Spleen (tissue), 11 donors: ENCODE measurements around the gene CDS2. TPM values are rescaled to one million over a fixed set of nuclear protein-coding genes. Genes with fewer than 3 reads are reported as not detected.

Experiments used
- DNase-seq: peaks from one replicate; pipeline ENCODE4 v3.0.0-alpha.2; 2020
- H3K27ac ChIP-seq, 8 donors: fragments of 200-600 bp; sonication (generic) in 7 of 8; 1 replicate in 4 of 8; 2 replicates in 4 of 8; pipeline versions ENCODE4 v1.5.0 to v1.8.0; 2016 to 2021; ENCODE audit warnings: inconsistent platforms in 4 of 8, mild to moderate bottlenecking in 4 of 8, moderate library complexity in 1 of 8
- H3K27me3 ChIP-seq, 7 donors: fragments of 200-600 bp; sonication (generic) in 6 of 7; replicated peaks in 1 of 7; 1 replicate in 4 of 7; 2 replicates in 3 of 7; pipeline versions ENCODE4 v1.5.0 to v1.8.0; 2016 to 2021; ENCODE audit warnings: inconsistent platforms in 3 of 7, mild to moderate bottlenecking in 1 of 7
- H3K36me3 ChIP-seq, 6 donors: fragments of 200-600 bp; sonication (generic) in 5 of 6; 1 replicate in 4 of 6; 2 replicates in 2 of 6; pipeline versions ENCODE4 v1.5.0 to v1.8.0; 2016 to 2021; ENCODE audit warnings: inconsistent platforms in 2 of 6
- H3K4me1 ChIP-seq, 6 donors: fragments of 200-600 bp; sonication (generic) in 5 of 6; 1 replicate in 3 of 6; 2 replicates in 3 of 6; pipeline versions ENCODE4 v1.5.0 to v1.8.0; 2016 to 2021; ENCODE audit warnings: inconsistent platforms in 3 of 6
- H3K4me3 ChIP-seq, 8 donors: fragments of 200-600 bp; sonication (generic) in 7 of 8; 1 replicate in 4 of 8; 2 replicates in 4 of 8; pipeline versions ENCODE4 v1.5.0 to v1.8.0; 2016 to 2021; ENCODE audit warnings: inconsistent platforms in 4 of 8, mild to moderate bottlenecking in 4 of 8, moderate library complexity in 2 of 8
- H3K9me3 ChIP-seq, 8 donors: fragments of 200-600 bp; sonication (generic) in 7 of 8; 1 replicate in 4 of 8; 2 replicates in 4 of 8; pipeline versions ENCODE4 v1.5.0 to v1.8.0; 2016 to 2021; ENCODE audit warnings: inconsistent platforms in 4 of 8
- CTCF ChIP-seq, 11 experiments: fragments of 200-600 bp in 7 of 11; fragments of 450-650 bp in 4 of 11; sonication (generic) in 4 of 11; IDR thresholded peaks in 8 of 11; conservative IDR thresholded peaks in 3 of 11; 1 replicate in 7 of 11; 2 replicates in 4 of 11; pipeline versions ENCODE4 v1.4.0 to v1.8.0; 2016 to 2021; ENCODE audit warnings: antibody characterized with exemption in 11 of 11, inconsistent platforms in 4 of 11, mild to moderate bottlenecking in 1 of 11
- POLR2A ChIP-seq, 3 donors: fragments of 450-650 bp; IDR thresholded peaks; one replicate each; pipeline ENCODE4 v1.5.1; 2017; ENCODE audit warnings: antibody characterized with exemption in 3 of 3, mild to moderate bottlenecking in 1 of 3
- POLR2AphosphoS5 ChIP-seq, 3 donors: sonication (generic); formaldehyde crosslinking; IDR thresholded peaks; one replicate each; pipeline ENCODE4 v1.5.1; 2017; ENCODE audit warnings: antibody characterized with exemption in 3 of 3
- WGBS, 5 donors: extraction: QIAGEN DNeasy Blood & Tissue Kit in 3 of 5; methylation state at CpG; one replicate each; pipeline versions ENCODE4 v1.1.5 to v1.1.7; 2013 to 2018; 5-methylcytosine and 5-hydroxymethylcytosine counted together
- intact Hi-C: fragments of 100-400 bp; cut with DNase I; formaldehyde crosslinking; loops from one replicate; pipeline ENCODE4 v1.15.0; 2023; ENCODE audit warnings: low total_unique reads
- polyA plus RNA-seq, 3 donors: library from polyadenylated mRNA; stranded (reverse); fragments of 200-250 nt; gene quantifications; one replicate each; pipeline ENCODE4 v1.2.1, GENCODE V29; 2013
- total RNA-seq, 7 donors: library from RNA; depleted of rRNA in 3 of 7; stranded (reverse); fragments of >200 nt in 3 of 7; fragmentation: NEBNext Ultra II Directional in 4 of 7; extraction: Animal tissue kit (Norgen Biotek cat#: 25700) in 4 of 7; gene quantifications; one replicate each; pipeline versions ENCODE4 v1.1.0 to v1.2.1, GENCODE V29; 2016 to 2021
- donor health status: healthy with polysubstance abuse.
- donor health status: DM: no; HTN: no; CAD: no; lungs with moderate emphysema.
- donor health status: DM: no; HTN: no; CAD: no.
- donor health status: Bipolar disorder and iron deficiency.
- donor health status: healthy.
- donor health status: DM: no; HTN: no; CAD: no.
- donor health status: DM: yes; HTN: yes; CAD: no.

The CDS2 gene
- total and polyA plus RNA-seq, 10 donors, result 6.9 to 61.8 (median 41.9) TPM

GRCh38 chr20:5164645-5165625, 38.1 kb downstream of the CDS2 start:
- intact Hi-C loops, result no loop called here
- no peaks in the 10 kb centered on the region for H3K27me3 ChIP-seq
- H3K4me3 ChIP-seq, result no peak overlapping the region
- H3K4me1 ChIP-seq, result peaks cover 6 to 78% (median 37%) of the 10 kb centered on the region in 6 donors
- 67 to 78% (median 75%) methylated on average over 13 of the region's 13 CpGs for WGBS, 5 donors
- DNase-seq, result no peak
- H3K36me3 ChIP-seq, result peaks cover 0 to 4% (median 0%) of the 10 kb centered on the region in 6 donors
- H3K9me3 ChIP-seq, result no peaks in the 10 kb centered on the region
- TF ChIP-seq CTCF (IDR thresholded peaks at IDR 0.05 in 8 of 11, conservative IDR thresholded peaks at IDR 0.05 in 3 of 11) (no peak), POLR2A (IDR thresholded peaks at IDR 0.05) (no peak), POLR2AphosphoS5 (IDR thresholded peaks at IDR 0.05) (no peak)
- H3K27ac ChIP-seq, result no peak overlapping the region

GRCh38 chr20:5168651-5169396, 42.0 kb downstream of the CDS2 start:
- Histone ChIP-seq H3K4me1 (peaks cover 20 to 98% (median 64%) of the 10 kb centered on the region in 6 donors), H3K9me3 (no peaks in the 10 kb centered on the region), H3K27ac (peak overlapping the region in 7 of 8 donors; percentile 61 to 83 (median 73)), H3K27me3 (no peaks in the 10 kb centered on the region), H3K4me3 (peak overlapping the region in 1 of 8 donors; percentile 8), H3K36me3 (peaks cover 0 to 27% (median 2%) of the 10 kb centered on the region in 6 donors)
- DNase-seq, result no peak
- intact Hi-C loops, result no loop called here
- TF ChIP-seq CTCF (IDR thresholded peaks at IDR 0.05 in 8 of 11, conservative IDR thresholded peaks at IDR 0.05 in 3 of 11) (no peak), POLR2AphosphoS5 (IDR thresholded peaks at IDR 0.05) (peak; percentile 43 to 68 (median 51)), POLR2A (IDR thresholded peaks at IDR 0.05) (no peak)
- 4 to 16% (median 8%) methylated on average over 3 of the region's 3 CpGs for WGBS, 5 donors

GRCh38 chr20:5170341-5170740, 43.5 kb downstream of the CDS2 start:
- intact Hi-C loops, result no loop called here
- no peak for DNase-seq
- H3K27ac ChIP-seq, result peak overlapping the region in 4 of 8 donors; percentile 9 to 83 (median 78)
- TF ChIP-seq POLR2AphosphoS5 (IDR thresholded peaks at IDR 0.05) (no peak), POLR2A (IDR thresholded peaks at IDR 0.05) (no peak), CTCF (IDR thresholded peaks at IDR 0.05 in 8 of 11, conservative IDR thresholded peaks at IDR 0.05 in 3 of 11) (no peak)
- no peak overlapping the region for H3K4me3 ChIP-seq
- peaks cover 20 to 87% (median 60%) of the 10 kb centered on the region in 6 donors for H3K4me1 ChIP-seq
- 50 to 76% (median 68%) methylated on average over 8 of the region's 8 CpGs for WGBS, 5 donors
- no peaks in the 10 kb centered on the region for H3K9me3 ChIP-seq
- H3K27me3 ChIP-seq, result no peaks in the 10 kb centered on the region
- peaks cover 0 to 42% (median 9%) of the 10 kb centered on the region in 6 donors for H3K36me3 ChIP-seq
